ENCODE measurements around the gene MPDZ. TPM values are rescaled to one million over a fixed set of nuclear protein-coding genes. Genes with fewer than 3 reads are reported as not detected.

MPDZ gene
- polyA plus RNA-seq, 1 experiment = 22.0 TPM

GRCh38 chr9:13266167-13266566 is 13.3 kb downstream of the MPDZ start:
- POLR2A ChIA-PET = no interaction called here
- no peak for DNase-seq (ENCODE audit: low read depth)
- CTCF ChIA-PET = no interaction called here
- no peak overlapping the region for H3K4me3 ChIP-seq (ENCODE audit: low read depth, low read length)
- H3K36me3 ChIP-seq (ENCODE audit: control insufficient read depth, insufficient read depth, low read length) = no peaks in the 10 kb centered on the region
- TF ChIP-seq CTCF (IDR thresholded peaks at IDR 0.05; ENCODE audit: insufficient read depth, low read depth, low read length) = no peak
- H3K27me3 ChIP-seq (ENCODE audit: control insufficient read depth, insufficient read depth, low read length) = no peaks in the 10 kb centered on the region

GRCh38 chr9:13264788-13265187 is 14.7 kb downstream of the MPDZ start:
- TF ChIP-seq CTCF (IDR thresholded peaks at IDR 0.05; ENCODE audit: insufficient read depth, low read depth, low read length) = no peak
- POLR2A ChIA-PET = no interaction called here
- Histone ChIP-seq H3K27me3 (ENCODE audit: control insufficient read depth, insufficient read depth, low read length) (no peaks in the 10 kb centered on the region), H3K36me3 (ENCODE audit: control insufficient read depth, insufficient read depth, low read length) (no peaks in the 10 kb centered on the region), H3K4me3 (ENCODE audit: low read depth, low read length) (no peak overlapping the region)
- CTCF ChIA-PET = no interaction called here
- no peak for DNase-seq (ENCODE audit: low read depth)

GRCh38 chr9:13263511-13263910 is 16.0 kb downstream of the MPDZ start:
- no peak for TF ChIP-seq CTCF (IDR thresholded peaks at IDR 0.05; ENCODE audit: insufficient read depth, low read depth, low read length)
- Histone ChIP-seq H3K4me3 (ENCODE audit: low read depth, low read length) (no peak overlapping the region), H3K36me3 (ENCODE audit: control insufficient read depth, insufficient read depth, low read length) (no peaks in the 10 kb centered on the region), H3K27me3 (ENCODE audit: control insufficient read depth, insufficient read depth, low read length) (no peaks in the 10 kb centered on the region)
- ChIA-PET CTCF (no interaction called here), POLR2A (no interaction called here)
- DNase-seq (ENCODE audit: low read depth) = no peak

- H3K27me3 ChIP-seq (ENCODE audit: control insufficient read depth, insufficient read depth, low read length) = no peaks in the 10 kb centered on the region
- H3K4me3 ChIP-seq (ENCODE audit: low read depth, low read length) = no peak overlapping the region
- no peak for TF ChIP-seq CTCF (IDR thresholded peaks at IDR 0.05; ENCODE audit: insufficient read depth, low read depth, low read length)
- CTCF ChIA-PET = no interaction called here
- DNase-seq (ENCODE audit: low read depth) = no peak
- H3K36me3 ChIP-seq (ENCODE audit: control insufficient read depth, insufficient read depth, low read length) = no peaks in the 10 kb centered on the region
- POLR2A ChIA-PET = no interaction called here
Measured at GRCh38 chr9:13252852-13253251, 26.6 kb downstream of the MPDZ start.

DNA sequence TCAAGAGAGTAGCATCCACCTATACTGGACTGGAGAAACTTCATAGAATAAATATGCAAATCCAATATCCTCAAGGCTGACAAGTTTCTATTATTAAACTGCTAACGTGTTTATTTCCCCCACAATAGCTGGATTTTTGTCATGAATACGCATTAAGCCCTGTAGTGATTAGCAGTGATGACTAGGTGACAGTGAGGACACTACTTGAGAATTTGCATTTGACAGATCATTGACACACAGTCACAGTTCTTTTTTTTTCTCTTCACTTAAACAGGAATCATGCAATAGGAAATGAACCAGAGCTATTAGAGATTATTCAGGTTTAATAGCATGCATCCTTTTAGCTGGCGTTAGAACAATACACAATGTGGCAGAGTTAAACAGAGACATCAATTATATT is 35.3 kb downstream of the MPDZ start:
- Histone ChIP-seq H3K27me3 (ENCODE audit: control insufficient read depth, insufficient read depth, low read length) (no peaks in the 10 kb centered on the region), H3K4me3 (ENCODE audit: low read depth, low read length) (no peak overlapping the region), H3K36me3 (ENCODE audit: control insufficient read depth, insufficient read depth, low read length) (no peaks in the 10 kb centered on the region)
- POLR2A ChIA-PET = no interaction called here
- no peak for DNase-seq (ENCODE audit: low read depth)
- CTCF ChIA-PET = no interaction called here
- TF ChIP-seq CTCF (IDR thresholded peaks at IDR 0.05; ENCODE audit: insufficient read depth, low read depth, low read length) = no peak

Data from BJ (cell line).